ENCODE data around the gene FGF9.

The FGF9 gene

DNA sequence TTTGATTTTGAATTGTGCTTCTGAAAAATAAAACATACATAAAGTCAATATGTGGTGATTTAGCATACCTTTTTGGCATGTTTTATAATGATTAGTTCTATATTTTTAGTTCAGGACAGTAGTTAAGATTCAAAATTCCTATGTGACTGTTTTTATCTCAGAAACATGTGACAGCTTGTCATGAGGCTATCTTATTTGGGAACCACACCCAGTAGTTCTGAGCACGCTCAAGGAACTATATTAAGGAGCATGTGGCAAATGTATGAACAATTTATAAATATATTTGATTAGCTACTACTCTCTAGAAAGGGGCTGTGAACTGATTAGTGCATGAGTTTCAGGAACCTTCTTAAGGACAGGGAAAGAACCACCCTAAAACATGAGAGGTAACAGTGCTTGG is 38.8 kb downstream of the FGF9 start:
- no peak for DNase-seq (ENCODE audit: low read depth in 2 of 2, low spot score in 1 of 2)

GRCh38 chr13:21710163-21710562 is 39.3 kb downstream of the FGF9 start:
- DNase-seq (ENCODE audit: low read depth in 2 of 2, low spot score in 1 of 2): no peak

- DNase-seq (ENCODE audit: low read depth in 2 of 2, low spot score in 1 of 2): no peak
These were observed 46.9 kb downstream of the FGF9 start for GRCh38 chr13:21717817-21718216.

- no peak for DNase-seq (ENCODE audit: low read depth in 2 of 2, low spot score in 1 of 2)
These were observed 48.6 kb downstream of the FGF9 start for GRCh38 chr13:21719463-21719862.

- no peak for DNase-seq (ENCODE audit: low read depth in 2 of 2, low spot score in 1 of 2)
These were observed 53.1 kb downstream of the FGF9 start for GRCh38 chr13:21723807-21724505.

DNA sequence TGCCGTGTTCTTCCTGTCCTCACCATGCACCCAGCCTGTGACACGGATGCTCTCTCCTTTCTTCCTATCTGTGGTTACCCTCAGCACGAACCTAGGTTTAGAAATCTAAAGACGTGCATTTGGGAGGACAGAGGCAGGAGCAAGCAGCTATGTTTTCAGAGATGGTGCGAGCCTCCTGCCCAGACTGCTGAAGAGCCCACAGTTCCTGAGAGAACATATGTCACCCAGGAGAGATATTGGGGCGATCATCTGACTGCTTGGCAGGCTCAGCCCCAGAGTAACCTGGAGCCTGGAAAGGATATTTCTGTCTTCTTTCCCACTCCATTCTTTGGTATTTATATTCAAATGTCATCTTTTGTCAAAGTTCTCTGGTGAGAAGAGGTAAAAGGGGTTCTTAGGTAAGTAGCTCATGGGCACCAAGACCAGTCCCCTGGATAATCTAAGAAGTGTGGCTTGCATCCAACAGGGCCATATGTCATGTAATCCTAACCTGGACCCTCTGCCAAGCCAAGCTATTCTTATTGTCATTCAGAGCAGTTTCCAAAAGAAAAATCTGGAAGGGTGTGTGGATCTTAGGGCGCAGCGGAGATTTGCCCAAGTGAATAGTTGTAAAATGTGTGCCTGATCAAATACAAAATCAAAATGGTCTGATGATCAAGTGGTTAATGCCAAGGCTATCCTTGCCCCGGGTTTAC is 59.5 kb downstream of the FGF9 start:
- no peak for DNase-seq (ENCODE audit: low read depth in 2 of 2, low spot score in 1 of 2)

- no peak for DNase-seq (ENCODE audit: low read depth in 2 of 2, low spot score in 1 of 2)
These were observed 62.8 kb downstream of the FGF9 start for GRCh38 chr13:21733475-21734263.

DNA sequence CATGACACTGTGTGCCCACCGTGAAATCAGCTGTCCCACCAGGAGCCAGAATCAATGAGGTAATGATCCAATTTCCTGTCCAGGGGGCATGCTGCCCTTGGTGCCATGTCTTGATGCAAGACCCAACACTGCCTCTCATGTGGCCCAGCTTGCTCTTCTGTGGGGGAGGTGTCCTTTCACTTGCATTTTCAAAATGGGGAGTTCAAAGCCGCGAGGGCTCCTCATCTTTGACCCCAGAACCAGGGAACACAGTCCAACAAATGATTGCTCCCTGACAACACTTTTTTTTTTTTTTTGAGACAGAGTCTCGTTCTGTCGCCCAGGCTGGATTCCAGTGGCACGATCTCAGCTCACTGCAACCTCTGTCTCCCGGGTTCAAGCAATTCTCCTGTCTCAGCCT is 64.1 kb downstream of the FGF9 start:
- no peak for DNase-seq (ENCODE audit: low read depth in 2 of 2, low spot score in 1 of 2)

GRCh38 chr13:21735701-21736401 is 65.0 kb downstream of the FGF9 start:
- DNase-seq (ENCODE audit: low read depth in 2 of 2, low spot score in 1 of 2): no peak

DNA sequence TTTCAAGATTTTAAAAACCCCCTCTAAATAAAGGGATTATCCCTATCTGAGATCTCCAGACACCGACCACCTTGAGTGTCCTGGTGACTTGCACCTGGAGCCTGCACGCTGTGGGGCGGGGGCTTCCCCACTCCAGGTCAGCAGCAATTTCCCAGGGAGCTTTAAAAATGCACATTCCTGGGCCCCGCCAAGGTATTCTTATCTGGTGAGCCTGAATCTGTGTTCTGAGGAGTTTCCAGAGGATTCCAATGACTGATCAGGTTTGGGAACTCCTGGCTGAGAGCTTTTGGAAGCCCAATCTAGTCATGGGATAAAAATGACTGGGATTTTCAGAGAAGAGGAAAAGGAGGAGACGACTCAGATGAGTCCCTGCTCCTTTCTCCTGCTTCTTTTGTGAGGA is 66.1 kb downstream of the FGF9 start:
- no peak for DNase-seq (ENCODE audit: low read depth in 2 of 2, low spot score in 1 of 2)

- DNase-seq (ENCODE audit: low read depth in 2 of 2, low spot score in 1 of 2): no peak
These were observed 67.8 kb downstream of the FGF9 start for GRCh38 chr13:21738630-21739029.

- DNase-seq (ENCODE audit: low read depth in 2 of 2, low spot score in 1 of 2): no peak
These were observed 68.9 kb downstream of the FGF9 start for GRCh38 chr13:21739771-21740170.

- no peak for DNase-seq (ENCODE audit: low read depth in 2 of 2, low spot score in 1 of 2)
These were observed 70.6 kb downstream of the FGF9 start for GRCh38 chr13:21741396-21741979.

- no peak for DNase-seq (ENCODE audit: low read depth in 2 of 2, low spot score in 1 of 2)
These were observed 71.2 kb downstream of the FGF9 start for GRCh38 chr13:21742096-21742495.

DNA sequence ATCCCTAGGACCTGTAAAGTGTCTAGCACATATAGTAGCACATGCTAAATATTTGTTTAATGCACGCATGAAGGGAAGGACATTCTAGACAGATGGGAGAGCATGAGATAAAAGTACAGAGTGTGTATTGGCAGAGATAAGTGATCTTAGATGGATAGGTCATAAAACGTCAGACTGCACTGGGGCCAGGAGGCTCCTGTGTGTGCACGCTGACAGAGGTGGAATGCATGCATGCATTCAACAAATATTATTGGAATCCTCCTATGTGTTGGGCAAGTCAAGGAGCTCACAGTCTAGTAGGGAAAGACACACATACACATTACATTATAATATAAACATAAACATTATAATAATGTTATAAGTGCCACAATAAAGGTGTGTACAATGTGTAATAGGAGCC is 73.3 kb downstream of the FGF9 start:
- DNase-seq (ENCODE audit: low read depth in 2 of 2, low spot score in 1 of 2): no peak

DNA sequence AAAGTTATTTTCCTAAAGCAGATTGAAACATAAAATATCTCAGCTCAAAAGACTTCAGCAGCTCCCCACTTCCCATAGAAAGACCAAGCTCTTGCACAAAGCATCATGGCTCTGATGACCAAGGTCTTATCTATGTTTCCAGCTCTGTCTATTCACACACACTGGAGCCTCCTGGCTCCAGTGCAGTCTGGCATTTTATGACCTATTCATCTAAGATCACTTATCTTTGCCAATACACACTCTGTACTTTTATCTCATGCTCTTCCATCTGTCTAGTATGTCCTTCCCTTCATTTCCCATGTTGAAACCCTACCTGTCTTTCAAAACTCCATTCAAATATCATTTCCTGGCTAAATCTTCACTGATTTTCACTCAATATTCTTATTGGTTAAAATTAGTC is 74.4 kb downstream of the FGF9 start:
- no peak for DNase-seq (ENCODE audit: low read depth in 2 of 2, low spot score in 1 of 2)

GRCh38 chr13:21747456-21747855 is 76.6 kb downstream of the FGF9 start:
- no peak for DNase-seq (ENCODE audit: low read depth in 2 of 2, low spot score in 1 of 2)

- no peak for DNase-seq (ENCODE audit: low read depth in 2 of 2, low spot score in 1 of 2)
These were observed 77.3 kb downstream of the FGF9 start for GRCh38 chr13:21748166-21748565.

DNA sequence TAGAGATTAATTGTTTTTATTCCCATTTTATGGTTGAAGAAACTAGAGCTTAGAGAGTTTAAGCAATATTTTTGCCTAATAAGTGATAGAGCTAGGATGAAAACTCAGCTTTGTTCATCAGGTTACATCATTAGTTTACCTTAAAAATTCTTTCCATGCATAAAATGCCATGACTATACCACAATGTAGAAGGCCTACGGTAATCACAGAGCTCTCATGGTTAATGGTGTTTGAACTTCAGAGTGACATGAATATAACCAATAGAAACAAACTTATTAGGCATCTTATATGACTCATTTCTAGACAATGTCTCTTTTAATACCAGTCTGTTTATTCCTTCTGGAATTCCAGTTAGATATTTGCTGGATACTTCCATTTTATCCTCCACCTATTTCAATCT is 78.5 kb downstream of the FGF9 start:
- no peak for DNase-seq (ENCODE audit: low read depth in 2 of 2, low spot score in 1 of 2)

DNA sequence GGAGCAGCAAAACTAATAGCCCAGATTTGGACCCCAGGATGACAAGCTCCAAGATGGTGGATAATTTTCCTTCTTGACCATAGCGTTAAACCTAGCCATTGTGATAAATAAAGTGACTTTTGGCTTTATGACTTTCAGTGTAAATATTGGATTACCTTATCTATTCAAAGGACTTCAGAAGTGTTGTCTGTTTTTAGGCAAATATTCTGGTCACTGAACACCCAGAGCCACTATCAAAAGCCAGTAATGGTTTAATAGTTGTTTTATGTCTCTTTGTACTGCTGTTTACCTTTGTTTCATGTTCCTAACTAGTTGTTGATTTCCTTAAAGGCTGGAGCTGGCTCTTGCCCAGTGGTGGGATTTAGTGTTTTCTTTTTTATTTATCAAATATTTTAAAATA is 81.6 kb downstream of the FGF9 start:
- no peak for DNase-seq (ENCODE audit: low read depth in 2 of 2, low spot score in 1 of 2)

DNA sequence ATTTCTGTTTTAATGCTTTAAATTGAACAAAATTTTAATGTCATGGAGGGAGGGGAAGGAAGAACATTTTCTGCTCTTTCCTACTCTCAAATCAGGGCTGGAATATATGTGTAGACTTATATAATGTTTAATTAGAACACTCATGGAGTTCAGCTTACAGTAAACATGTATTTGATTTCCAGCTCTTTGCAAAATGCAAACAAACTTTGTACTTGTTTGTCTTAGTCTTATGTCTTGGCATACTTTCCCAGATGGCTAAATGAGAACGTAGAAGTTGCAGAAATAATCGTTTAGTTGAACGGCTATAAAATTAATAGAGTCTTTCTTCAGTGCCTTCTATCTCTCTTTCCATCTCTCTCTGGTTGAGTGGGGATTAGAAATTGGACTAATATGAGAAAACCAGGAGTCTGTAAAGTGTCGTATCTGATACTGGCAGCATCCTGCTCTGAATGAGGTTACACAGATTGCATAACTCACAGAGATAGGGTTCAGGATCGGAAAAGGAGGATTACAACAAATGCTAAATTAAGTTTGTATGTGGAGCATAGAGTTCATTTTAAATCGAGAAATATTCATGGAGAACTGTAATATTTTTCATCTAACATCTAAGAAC is 82.3 kb downstream of the FGF9 start:
- DNase-seq (ENCODE audit: low read depth in 2 of 2, low spot score in 1 of 2): no peak

All from stimulated activated CD8-positive, alpha-beta memory T cell treated with anti-CD3 and anti-CD28 coated beads, Interleukin-4, amount 100 ng/mL, for 4 hours (primary cell).